ENCODE data around the gene DLG4.

Gene DLG4

GRCh38 chr17:7228920-7229319 lies 9.3 kb upstream of the DLG4 start:
- H3K4me3 ChIP-seq (IDR thresholded peaks at IDR 0.05; ENCODE audit: insufficient read depth, low read depth, low read length): no peak overlapping the region
- H3K9ac ChIP-seq: no peak overlapping the region
- no peaks in the 10 kb centered on the region for H3K27me3 ChIP-seq (ENCODE audit: insufficient read depth, low read depth)
- TF ChIP-seq CTCF (conservative IDR thresholded peaks at IDR 0.05; ENCODE audit: low read depth, low read length): no peak
- H3K79me2 ChIP-seq (ENCODE audit: insufficient read depth, low read depth): no peaks in the 10 kb centered on the region
- H3K27ac ChIP-seq: no peak overlapping the region
- H3K36me3 ChIP-seq (ENCODE audit: insufficient read depth): no peaks in the 10 kb centered on the region
- H2AFZ ChIP-seq (ENCODE audit: low read depth): no peak overlapping the region
- H3K4me2 ChIP-seq: no peak overlapping the region
- no peaks in the 10 kb centered on the region for H4K20me1 ChIP-seq (ENCODE audit: insufficient read depth)
- H3K4me1 ChIP-seq (ENCODE audit: low read depth, poor library complexity, severe bottlenecking): no peaks in the 10 kb centered on the region

- Histone ChIP-seq H3K79me2 (ENCODE audit: insufficient read depth, low read depth) (no peaks in the 10 kb centered on the region), H3K9ac (no peak overlapping the region), H3K27ac (no peak overlapping the region), H3K27me3 (ENCODE audit: insufficient read depth, low read depth) (no peaks in the 10 kb centered on the region), H3K4me1 (ENCODE audit: low read depth, poor library complexity, severe bottlenecking) (no peaks in the 10 kb centered on the region), H3K4me3 (IDR thresholded peaks at IDR 0.05; ENCODE audit: insufficient read depth, low read depth, low read length) (no peak overlapping the region), H4K20me1 (ENCODE audit: insufficient read depth) (no peaks in the 10 kb centered on the region), H3K4me2 (no peak overlapping the region), H3K36me3 (ENCODE audit: insufficient read depth) (no peaks in the 10 kb centered on the region), H2AFZ (ENCODE audit: low read depth) (no peak overlapping the region)
- no peak for TF ChIP-seq CTCF (conservative IDR thresholded peaks at IDR 0.05; ENCODE audit: low read depth, low read length)
Observed at GRCh38 chr17:7226721-7227710, 7.4 kb upstream of the DLG4 start.

- Histone ChIP-seq H3K9ac (no peak overlapping the region), H3K79me2 (ENCODE audit: insufficient read depth, low read depth) (no peaks in the 10 kb centered on the region), H3K36me3 (ENCODE audit: insufficient read depth) (no peaks in the 10 kb centered on the region), H3K4me2 (no peak overlapping the region), H3K27ac (no peak overlapping the region), H3K27me3 (ENCODE audit: insufficient read depth, low read depth) (no peaks in the 10 kb centered on the region), H2AFZ (ENCODE audit: low read depth) (no peak overlapping the region), H3K4me1 (ENCODE audit: low read depth, poor library complexity, severe bottlenecking) (no peaks in the 10 kb centered on the region), H4K20me1 (ENCODE audit: insufficient read depth) (no peaks in the 10 kb centered on the region), H3K4me3 (IDR thresholded peaks at IDR 0.05; ENCODE audit: insufficient read depth, low read depth, low read length) (no peak overlapping the region)
- no peak for TF ChIP-seq CTCF (conservative IDR thresholded peaks at IDR 0.05; ENCODE audit: low read depth, low read length)
Observed at GRCh38 chr17:7225711-7226331, 6.2 kb upstream of the DLG4 start.

- Histone ChIP-seq H3K27me3 (ENCODE audit: insufficient read depth, low read depth) (no peaks in the 10 kb centered on the region), H3K36me3 (ENCODE audit: insufficient read depth) (no peaks in the 10 kb centered on the region), H3K27ac (no peak overlapping the region), H3K9ac (no peak overlapping the region), H3K79me2 (ENCODE audit: insufficient read depth, low read depth) (no peaks in the 10 kb centered on the region), H3K4me1 (ENCODE audit: low read depth, poor library complexity, severe bottlenecking) (no peaks in the 10 kb centered on the region), H3K4me3 (IDR thresholded peaks at IDR 0.05; ENCODE audit: insufficient read depth, low read depth, low read length) (no peak overlapping the region), H3K4me2 (no peak overlapping the region), H2AFZ (ENCODE audit: low read depth) (no peak overlapping the region), H4K20me1 (ENCODE audit: insufficient read depth) (no peaks in the 10 kb centered on the region)
- no peak for TF ChIP-seq CTCF (conservative IDR thresholded peaks at IDR 0.05; ENCODE audit: low read depth, low read length)
Observed at GRCh38 chr17:7224661-7225111, 5.0 kb upstream of the DLG4 start.
